GM21381 (cell line): ENCODE measurements around the gene SYT12.
"Not testable (repeated sequence)": the region's sequence is repeated elsewhere in the genome, so short reads cannot be mapped to it uniquely, and the experiment has no call there.

ENCODE experiments used
- ATAC-seq: cut with Tn5 transposase; IDR thresholded peaks from one replicate; pipeline ENCODE4 v1.9.1; 2021; ENCODE audit warnings: mild to moderate bottlenecking, moderate library complexity; ENCODE audit not compliant: unreplicated experiment

Gene SYT12

GRCh38 chr11:66992041-66992440, 30.9 kb upstream of the SYT12 start:
- ATAC-seq, result no peak

- ATAC-seq, result no peak
These were observed 26.2 kb upstream of the SYT12 start for GRCh38 chr11:66996609-66997273.

DNA sequence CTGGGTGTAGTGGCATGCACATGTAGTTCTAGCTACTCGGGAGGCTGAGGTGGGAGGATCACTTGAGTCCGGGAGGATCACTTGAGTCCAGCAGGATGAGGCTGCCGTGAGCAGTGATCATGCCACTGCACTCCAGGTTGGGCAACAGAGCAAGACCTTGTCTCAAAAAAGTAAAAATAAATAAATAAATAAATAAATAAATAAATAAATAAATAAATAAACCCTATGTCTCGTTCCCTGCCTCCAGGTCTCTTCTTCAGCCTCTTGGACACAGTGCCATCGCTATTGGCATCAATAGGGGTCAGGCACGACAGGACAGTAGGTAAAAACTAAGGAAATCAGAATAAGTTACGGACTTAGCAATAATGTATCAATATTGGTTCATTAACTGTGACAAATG, 23.4 kb upstream of the SYT12 start:
- ATAC-seq, result no peak

DNA sequence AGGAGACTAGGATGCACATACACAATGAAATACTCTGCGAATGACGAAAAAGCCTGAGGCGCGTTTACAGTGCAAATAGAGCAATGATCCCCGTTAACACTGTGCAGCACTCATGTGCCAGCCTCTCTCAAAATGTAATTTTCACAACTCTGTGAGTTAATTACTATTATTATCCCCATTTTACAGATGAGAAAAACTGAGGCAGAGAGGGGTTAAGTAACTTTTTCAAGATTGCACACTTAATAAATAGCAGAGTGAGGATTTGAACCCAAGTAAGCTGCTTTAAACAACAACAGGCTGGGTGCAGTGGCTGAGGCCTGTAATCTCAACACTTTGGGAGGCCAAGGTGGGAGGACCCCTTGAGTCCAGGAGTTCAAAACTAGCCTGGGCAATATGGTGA, 21.6 kb upstream of the SYT12 start:
- no peak for ATAC-seq

DNA sequence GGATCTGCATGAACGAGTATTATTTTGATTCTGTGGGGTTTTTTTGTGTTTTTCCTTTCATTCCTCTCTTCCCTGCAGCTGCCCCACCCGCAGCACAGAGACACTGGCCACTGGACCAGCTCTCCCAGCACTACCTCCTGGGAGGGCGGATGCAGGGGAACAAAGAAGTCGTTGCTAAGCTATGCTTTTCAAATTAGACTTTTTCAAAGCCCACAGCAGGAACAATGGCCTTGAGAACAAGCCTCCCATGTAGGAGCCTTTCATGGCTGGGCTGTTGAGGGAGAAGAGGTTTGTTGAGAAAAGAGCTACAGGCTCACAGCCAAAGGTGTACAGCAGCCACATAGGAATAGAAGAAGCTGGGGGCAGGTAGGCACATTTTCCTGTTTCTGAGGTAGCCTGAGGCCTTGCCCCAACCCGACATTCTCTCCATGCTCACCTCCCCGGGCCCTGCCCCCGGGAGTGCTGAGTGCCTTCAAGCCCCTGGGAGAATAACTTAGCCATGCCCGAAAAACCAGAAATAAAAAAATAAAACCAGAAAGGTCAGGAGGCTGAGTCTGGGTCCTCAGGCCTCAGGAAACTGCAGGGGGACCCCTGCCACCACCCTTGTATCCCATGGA, 20.5 kb upstream of the SYT12 start:
- ATAC-seq, result no peak

DNA sequence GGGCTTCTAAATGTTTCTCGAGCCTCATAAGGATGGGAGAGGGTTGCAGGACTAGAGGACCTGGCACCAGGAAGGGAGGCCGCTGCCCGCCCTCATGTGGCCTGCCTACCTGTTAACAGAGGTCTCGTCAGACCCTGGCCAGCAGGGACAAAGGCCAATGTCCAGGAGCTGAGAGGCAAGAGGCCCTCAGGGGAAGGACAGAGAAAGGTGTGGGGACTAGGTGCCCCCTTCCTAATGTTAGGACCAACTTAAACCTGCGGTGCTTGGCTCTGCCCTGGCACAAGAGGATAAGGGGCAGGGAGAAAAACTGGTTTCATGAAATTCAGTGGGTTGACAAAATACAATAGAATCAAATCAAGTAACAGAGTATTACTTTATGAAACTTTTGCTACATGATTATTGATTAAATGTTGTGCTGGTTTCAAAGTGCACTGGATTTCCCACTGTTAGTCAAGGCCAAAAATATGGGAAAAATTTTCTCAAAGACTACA, 20.0 kb upstream of the SYT12 start:
- no peak for ATAC-seq

DNA sequence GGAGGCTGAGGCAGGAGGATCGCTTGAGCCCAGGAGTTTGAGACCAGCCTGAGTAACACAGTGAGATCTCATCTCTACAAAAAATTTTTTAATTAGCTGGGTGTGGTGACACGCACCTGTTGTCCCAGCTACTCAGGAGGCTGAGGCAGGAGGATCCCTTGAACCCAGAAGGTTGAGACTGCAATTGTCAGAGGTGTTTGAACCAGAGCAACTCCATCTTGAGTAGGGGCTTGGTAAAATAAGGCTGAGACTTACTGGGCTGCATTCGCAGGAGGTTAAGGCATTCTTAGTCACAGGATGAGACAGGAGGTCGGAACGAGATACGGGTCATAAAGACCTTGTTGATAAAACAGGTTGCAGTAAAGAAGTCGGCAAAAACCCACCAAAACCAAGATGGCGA, 17.7 kb upstream of the SYT12 start:
- ATAC-seq, result not testable (repeated sequence)

- no peak for ATAC-seq
These were observed 16.7 kb upstream of the SYT12 start for GRCh38 chr11:67006029-67006884.

- ATAC-seq, result no peak
These were observed 15.8 kb upstream of the SYT12 start for GRCh38 chr11:67007126-67007525.

DNA sequence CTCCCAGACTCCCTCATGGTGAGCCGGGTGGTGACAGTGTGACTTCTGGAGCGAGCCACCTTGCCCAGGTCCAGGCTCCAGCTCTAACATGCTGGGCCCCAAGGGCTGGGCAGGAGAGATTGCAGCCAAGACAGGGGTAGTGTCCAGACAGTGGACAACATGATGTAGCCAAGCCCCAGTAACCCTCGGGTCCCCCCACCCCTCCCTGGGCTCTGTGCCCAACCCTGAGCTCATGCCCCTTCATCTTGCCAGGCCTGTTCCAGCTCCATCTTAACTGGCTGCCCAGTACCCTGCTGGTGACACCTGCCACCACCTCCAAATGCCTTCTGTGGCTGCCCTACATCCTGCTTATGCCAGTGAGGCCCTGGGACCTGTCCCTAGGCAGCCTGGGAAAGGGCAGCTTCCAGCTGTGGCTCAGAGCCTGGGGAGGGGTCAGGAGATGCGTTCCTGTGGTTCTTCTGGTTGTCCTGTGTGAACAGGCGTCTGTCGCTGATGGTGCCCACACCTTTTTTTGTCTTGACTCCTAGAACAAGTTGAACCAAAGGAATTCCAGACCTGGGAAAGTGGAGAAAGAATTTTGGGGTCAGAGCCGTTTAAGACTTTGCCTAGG, 12.5 kb upstream of the SYT12 start:
- ATAC-seq, result no peak

- no peak for ATAC-seq
These were observed 9.4 kb upstream of the SYT12 start for GRCh38 chr11:67013511-67014045.

- ATAC-seq, result no peak
These were observed 8.6 kb upstream of the SYT12 start for GRCh38 chr11:67014343-67014742.

GRCh38 chr11:67015048-67015447, 7.9 kb upstream of the SYT12 start:
- ATAC-seq, result no peak

GRCh38 chr11:67016550-67016949, 6.4 kb upstream of the SYT12 start:
- ATAC-seq, result no peak

GRCh38 chr11:67020949-67021348, 2.0 kb upstream of the SYT12 start:
- ATAC-seq, result no peak

GRCh38 chr11:67022341-67022933, 497 bp upstream of the SYT12 start:
- ATAC-seq, result no peak

- ATAC-seq, result no peak
These were observed 1.0 kb downstream of the SYT12 start for GRCh38 chr11:67023957-67024353.

DNA sequence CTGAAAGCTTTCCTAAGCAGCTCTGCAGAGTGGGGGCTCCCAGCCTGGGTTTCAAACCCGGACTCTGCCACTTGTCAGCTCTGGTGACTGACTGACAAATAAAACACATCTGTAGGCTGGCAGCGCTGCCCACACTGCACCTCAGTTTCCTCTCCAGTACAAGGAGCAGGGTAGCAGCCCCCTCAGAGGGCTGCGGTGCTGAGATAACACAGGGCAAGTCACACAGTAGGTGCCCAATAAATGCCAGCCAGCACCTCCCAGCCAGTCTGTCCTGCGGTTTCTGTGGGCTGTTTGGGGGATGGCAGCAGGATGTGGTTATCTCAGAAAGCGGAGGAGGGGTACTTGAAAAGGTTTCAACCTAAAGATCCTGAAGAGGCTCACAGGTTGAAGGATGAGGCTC, 1.5 kb downstream of the SYT12 start:
- ATAC-seq, result no peak

- ATAC-seq, result no peak
These were observed 2.0 kb downstream of the SYT12 start for GRCh38 chr11:67024966-67025365.

DNA sequence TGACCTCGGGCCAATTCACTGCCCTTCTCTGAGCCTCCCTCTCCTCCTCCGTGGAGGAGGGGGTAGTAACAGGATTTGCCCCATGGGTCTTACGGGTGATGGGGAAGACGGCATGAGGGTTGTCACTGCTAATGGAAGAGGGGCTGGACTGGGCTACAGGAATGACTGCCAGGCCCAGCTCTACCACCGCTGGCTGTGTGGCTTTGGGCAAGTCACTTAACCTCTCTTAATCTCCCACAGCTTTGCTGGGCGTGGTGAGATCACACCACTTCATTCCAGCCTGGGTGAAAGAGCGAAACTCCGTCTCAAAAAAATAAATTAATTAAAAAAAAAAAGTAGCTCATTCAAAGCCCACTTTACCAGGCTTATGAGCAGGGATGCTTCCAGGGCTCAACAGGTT, 2.8 kb downstream of the SYT12 start:
- no peak for ATAC-seq

DNA sequence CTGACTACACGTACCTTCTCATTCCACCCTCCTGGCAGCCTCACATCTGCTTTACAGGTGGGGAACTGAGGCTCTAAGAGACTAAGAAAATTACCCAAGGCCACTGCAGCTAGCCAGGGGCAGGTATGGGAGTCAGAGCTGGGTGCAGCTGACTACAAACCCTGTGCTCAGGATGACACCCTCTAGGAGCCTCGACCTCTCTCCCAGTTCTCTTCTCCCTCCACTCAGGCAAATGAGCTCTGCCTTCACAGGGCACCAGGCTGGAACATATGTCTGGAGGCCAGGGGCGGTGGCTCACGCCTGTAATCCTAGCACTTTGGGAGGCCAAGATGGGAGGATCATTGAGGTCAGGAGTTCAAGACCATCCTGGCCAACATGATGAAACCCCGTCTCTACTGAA, 4.0 kb downstream of the SYT12 start:
- ATAC-seq, result no peak
